ENCODE results near the gene UBXN11.
A peak's percentile ranks its signal among the peaks of the same experiment; 100 is the strongest.

UBXN11 gene

GRCh38 chr1:26306290-26307229 lies at the start of gene UBXN11:
TSS of gene UBXN11 (minus strand) at chr1:26306636. CDS start at chr1:26302883, 3,753 bp downstream.
- DNase-seq = peak; percentile 91 to 96

- DNase-seq = no peak
Observed at GRCh38 chr1:26356106-26356505, 49.7 kb upstream of the UBXN11 start.

GRCh38 chr1:26354972-26355371 lies 48.5 kb upstream of the UBXN11 start:
- DNase-seq = no peak

GRCh38 chr1:26353976-26354820 lies 47.8 kb upstream of the UBXN11 start, which contains the start of gene CRYBG2:
TSS of gene CRYBG2 (minus strand) at chr1:26354130. CDS start at chr1:26346657, 7,473 bp downstream.
- DNase-seq = no peak

GRCh38 chr1:26353210-26353859 lies 46.9 kb upstream of the UBXN11 start:
- DNase-seq = no peak

GRCh38 chr1:26352338-26352679 lies 45.9 kb upstream of the UBXN11 start:
- no peak for DNase-seq

- no peak for DNase-seq
Observed at GRCh38 chr1:26351590-26352337, 45.3 kb upstream of the UBXN11 start.

GRCh38 chr1:26350701-26351589 lies 44.5 kb upstream of the UBXN11 start:
- DNase-seq = no peak

- no peak for DNase-seq
Observed at GRCh38 chr1:26350343-26350700, 43.9 kb upstream of the UBXN11 start.

GRCh38 chr1:26349877-26350244 lies 43.4 kb upstream of the UBXN11 start:
- DNase-seq = no peak

- DNase-seq = no peak
Observed at GRCh38 chr1:26349188-26349876, 42.9 kb upstream of the UBXN11 start.

GRCh38 chr1:26346274-26347033 lies 40.0 kb upstream of the UBXN11 start:
- DNase-seq = no peak

GRCh38 chr1:26345718-26346117 lies 39.3 kb upstream of the UBXN11 start:
- no peak for DNase-seq

- no peak for DNase-seq
Observed at GRCh38 chr1:26344147-26344920, 37.9 kb upstream of the UBXN11 start.

GRCh38 chr1:26340047-26340481 lies 33.6 kb upstream of the UBXN11 start:
- DNase-seq = no peak

GRCh38 chr1:26338670-26339069 lies 32.2 kb upstream of the UBXN11 start:
- DNase-seq = no peak

- no peak for DNase-seq
Observed at GRCh38 chr1:26337625-26338024, 31.2 kb upstream of the UBXN11 start.

- DNase-seq = no peak
Observed at GRCh38 chr1:26337206-26337535, 30.7 kb upstream of the UBXN11 start.

GRCh38 chr1:26336477-26337205 lies 30.2 kb upstream of the UBXN11 start:
- peak; percentile 73 to 81 for DNase-seq
